HUDEP-2 (cell line): ENCODE results near the gene ARL4A.
A peak's percentile ranks its signal among the peaks of the same experiment; 100 is the strongest.
"Not testable (repeated sequence)": the region's sequence is repeated elsewhere in the genome, so short reads cannot be mapped to it uniquely, and the experiment has no call there.

Source experiments
- DNase-seq, 76 experiments: peaks; one replicate each; lab custom pipeline; 2025; ENCODE audit not compliant: unreplicated experiment in 76 of 76; lab: John Stamatoyannopoulos, UW

The ARL4A gene

GRCh38 chr7:12660986-12661385 lies 26.4 kb upstream of the ARL4A start:
- not testable (repeated sequence) for DNase-seq

- DNase-seq: no peak
These were observed 25.9 kb upstream of the ARL4A start for GRCh38 chr7:12661581-12661980.

GRCh38 chr7:12670000-12670729 lies 17.3 kb upstream of the ARL4A start:
- no peak for DNase-seq

GRCh38 chr7:12670743-12671520 lies 16.5 kb upstream of the ARL4A start:
- no peak for DNase-seq

- not testable (repeated sequence) for DNase-seq
These were observed 14.0 kb upstream of the ARL4A start for GRCh38 chr7:12673436-12673835.

- DNase-seq: no peak
These were observed 13.4 kb upstream of the ARL4A start for GRCh38 chr7:12674053-12674452.

GRCh38 chr7:12674861-12675260 lies 12.6 kb upstream of the ARL4A start:
- DNase-seq: peak in 27 of 76 experiments; percentile 2 to 52 (median 29)

- peak in 3 of 76 experiments; percentile 12 to 17 (median 15) for DNase-seq
These were observed 3.5 kb upstream of the ARL4A start for GRCh38 chr7:12683678-12684585.

- no peak for DNase-seq
These were observed 2.7 kb upstream of the ARL4A start for GRCh38 chr7:12684733-12685132.

GRCh38 chr7:12685550-12685949 lies 1.9 kb upstream of the ARL4A start:
- peak in 21 of 76 experiments; percentile 1 to 46 (median 18) for DNase-seq

GRCh38 chr7:12686234-12686890 lies 1.1 kb upstream of the ARL4A start:
- DNase-seq: peak; percentile 66 to 99 (median 94)

- peak in 2 of 76 experiments; percentile 52 to 60 for DNase-seq
These were observed 312 bp downstream of the ARL4A start for GRCh38 chr7:12687718-12688171.

- not testable (repeated sequence) for DNase-seq
These were observed 1.2 kb downstream of the ARL4A start for GRCh38 chr7:12688485-12689170.

GRCh38 chr7:12689451-12689850 lies 2.0 kb downstream of the ARL4A start:
- no peak for DNase-seq

- peak in 1 of 76 experiments; percentile 44 for DNase-seq
These were observed 2.8 kb downstream of the ARL4A start for GRCh38 chr7:12690041-12690878.

GRCh38 chr7:12691388-12691787 lies 4.0 kb downstream of the ARL4A start:
- not testable (repeated sequence) for DNase-seq

- peak in 1 of 76 experiments; percentile 23 for DNase-seq
These were observed 4.6 kb downstream of the ARL4A start for GRCh38 chr7:12692035-12692434.

- DNase-seq: peak in 2 of 76 experiments; percentile 4 to 10
These were observed 5.2 kb downstream of the ARL4A start for GRCh38 chr7:12692479-12693259.
